AG04449 (cell line): ENCODE measurements around the gene ULBP2.

ENCODE experiments used
- CTCF ChIA-PET: fragments of 350-600 bp; formaldehyde crosslinking; extraction: SDS; loops from one replicate; lab custom pipeline; 2021; ENCODE audit warnings: antibody characterized with exemption; lab: Yijun Ruan, JAX
- POLR2A ChIA-PET: fragments of 400-600, 350-600 bp; formaldehyde crosslinking; extraction: SDS; loops from one replicate; lab custom pipeline; 2020; ENCODE audit warnings: antibody characterized with exemption, inconsistent platforms; lab: Yijun Ruan, JAX
- DNase-seq: peaks from one replicate; pipeline ENCODE4 v3.0.0-alpha.2; 2010; ENCODE audit warnings: low read depth, low spot score
- H3K4me3 ChIP-seq: 2 replicates; pipeline ENCODE4 v1.5.1; 2011; ENCODE audit warnings: low read depth, mild to moderate bottlenecking, control low read depth, low read length
- CTCF ChIP-seq: IDR thresholded peaks from one replicate; pipeline ENCODE4 v1.5.1; 2011; ENCODE audit warnings: mild to moderate bottlenecking, moderate library complexity, low read length, control low read depth, inconsistent platforms; ENCODE audit not compliant: insufficient read depth; ENCODE audit errors: missing control alignments

Gene ULBP2

GRCh38 chr6:149897855-149898744 is 43.7 kb upstream of the ULBP2 start, which contains the start of gene RAET1E:
Gene RAET1E, minus strand, starts transcription at chr6:149898113. Its CDS starts 7,212 bp downstream, at chr6:149890901.
- no peak for DNase-seq
- CTCF ChIA-PET: interaction anchor here (1.1 to 1.2 kb wide), 2 partner anchors 20 to 62 kb away, joined by 3 to 4 read pairs; no protein-coding TSS in a partner anchor
- peak within 1 kb of the TSS; percentile 16 for H3K4me3 ChIP-seq
- TF ChIP-seq CTCF: no peak
- POLR2A ChIA-PET: no interaction called here

GRCh38 chr6:149898966-149899365 is 42.8 kb upstream of the ULBP2 start:
- CTCF ChIA-PET: interaction anchor here (1.1 kb wide), 1 partner anchor 63 kb away, joined by 4 read pairs; no protein-coding TSS in a partner anchor
- DNase-seq: no peak
- TF ChIP-seq CTCF: no peak
- H3K4me3 ChIP-seq: no peak overlapping the region
- POLR2A ChIA-PET: no interaction called here

GRCh38 chr6:149899486-149899885 is 42.3 kb upstream of the ULBP2 start:
- CTCF ChIA-PET: interaction anchor here (1.4 to 2.2 kb wide), 2 partner anchors 65 to 117 kb away, joined by 3 to 8 read pairs; no protein-coding TSS in a partner anchor
- no peak overlapping the region for H3K4me3 ChIP-seq
- no peak for DNase-seq
- POLR2A ChIA-PET: no interaction called here
- no peak for TF ChIP-seq CTCF

- ChIA-PET CTCF (interaction anchor here (1.4 to 2.2 kb wide), 2 partner anchors 65 to 116 kb away, joined by 3 to 8 read pairs; no protein-coding TSS in a partner anchor), POLR2A (no interaction called here)
- H3K4me3 ChIP-seq: no peak overlapping the region
- DNase-seq: no peak
- TF ChIP-seq CTCF: no peak
These were observed 41.7 kb upstream of the ULBP2 start for GRCh38 chr6:149899926-149900619.

GRCh38 chr6:149900620-149901443 is 41.0 kb upstream of the ULBP2 start:
- no peak for DNase-seq
- H3K4me3 ChIP-seq: no peak overlapping the region
- CTCF ChIA-PET: interaction anchor here (0.7 to 2.2 kb wide), 3 partner anchors 66 to 116 kb away, joined by 3 to 8 read pairs (median 3); no protein-coding TSS in a partner anchor
- TF ChIP-seq CTCF: no peak
- POLR2A ChIA-PET: no interaction called here
